ENCODE data around the gene PTCHD1.

PTCHD1 gene

GRCh38 chrX:23396263-23396662, 61.6 kb downstream of the PTCHD1 start:
- DNase-seq (ENCODE audit: low read depth in 2 of 2): no peak

GRCh38 chrX:23398570-23398969, 63.9 kb downstream of the PTCHD1 start:
- no peak for DNase-seq (ENCODE audit: low read depth in 2 of 2)

- DNase-seq (ENCODE audit: low read depth in 2 of 2): no peak
These were observed 69.2 kb downstream of the PTCHD1 start for GRCh38 chrX:23403849-23404248.

- DNase-seq (ENCODE audit: low read depth in 2 of 2): no peak
These were observed 88.3 kb downstream of the PTCHD1 start for GRCh38 chrX:23422912-23423311.

GRCh38 chrX:23434356-23434884, 99.8 kb downstream of the PTCHD1 start:
- no peak for DNase-seq (ENCODE audit: low read depth in 2 of 2)

- no peak for DNase-seq (ENCODE audit: low read depth in 2 of 2)
These were observed 100.5 kb downstream of the PTCHD1 start for GRCh38 chrX:23435108-23435507.

GRCh38 chrX:23435575-23435974, 100.9 kb downstream of the PTCHD1 start:
- no peak for DNase-seq (ENCODE audit: low read depth in 2 of 2)

- no peak for DNase-seq (ENCODE audit: low read depth in 2 of 2)
These were observed 102.2 kb downstream of the PTCHD1 start for GRCh38 chrX:23436875-23437274.

- DNase-seq (ENCODE audit: low read depth in 2 of 2): no peak
These were observed 116.6 kb downstream of the PTCHD1 start for GRCh38 chrX:23451266-23451665.
